GM18870 (cell line): ENCODE measurements around the gene SUSD5.
"Not testable (repeated sequence)": the region's sequence is repeated elsewhere in the genome, so short reads cannot be mapped to it uniquely, and the experiment has no call there.

Experiments used
- ATAC-seq: cut with Tn5 transposase; IDR thresholded peaks from one replicate; pipeline ENCODE4 v1.9.1; 2021; ENCODE audit warnings: moderate library complexity; ENCODE audit not compliant: unreplicated experiment

SUSD5 gene

GRCh38 chr3:33117461-33117860 is 101.1 kb downstream of the SUSD5 start:
- no peak for ATAC-seq

- ATAC-seq: no peak
Observed at GRCh38 chr3:33115024-33115768, 103.4 kb downstream of the SUSD5 start.

GRCh38 chr3:33114622-33115023 is 104.0 kb downstream of the SUSD5 start:
- peak; percentile 3 for ATAC-seq

- peak; percentile 55 for ATAC-seq
Observed at GRCh38 chr3:33113772-33114621, 104.6 kb downstream of the SUSD5 start, which contains the start of gene CRTAP. TSS of gene CRTAP (plus strand) at chr3:33114014. CDS start at chr3:33114078, 64 bp downstream.

GRCh38 chr3:33111581-33111980 is 107.0 kb downstream of the SUSD5 start:
- peak; percentile 60 for ATAC-seq

GRCh38 chr3:33106854-33107253 is 111.8 kb downstream of the SUSD5 start:
- not testable (repeated sequence) for ATAC-seq

- ATAC-seq: no peak
Observed at GRCh38 chr3:33105341-33105948, 113.2 kb downstream of the SUSD5 start.

GRCh38 chr3:33104803-33105202 is 113.8 kb downstream of the SUSD5 start:
- no peak for ATAC-seq

- ATAC-seq: no peak
Observed at GRCh38 chr3:33103480-33103879, 115.1 kb downstream of the SUSD5 start.

- no peak for ATAC-seq
Observed at GRCh38 chr3:33103034-33103433, 115.6 kb downstream of the SUSD5 start.

- no peak for ATAC-seq
Observed at GRCh38 chr3:33100229-33100628, 118.4 kb downstream of the SUSD5 start.
